NCI-H524 treated with DMSO at 0.1 percent for 48 hours (cell line): ENCODE measurements around the gene TMC4.
"Not testable (repeated sequence)": the region's sequence is repeated elsewhere in the genome, so short reads cannot be mapped to it uniquely, and the experiment has no call there.

Source experiments
- DNase-seq: peaks from one replicate; lab custom pipeline; 2025; lab: John Stamatoyannopoulos, UW

TMC4 gene

DNA sequence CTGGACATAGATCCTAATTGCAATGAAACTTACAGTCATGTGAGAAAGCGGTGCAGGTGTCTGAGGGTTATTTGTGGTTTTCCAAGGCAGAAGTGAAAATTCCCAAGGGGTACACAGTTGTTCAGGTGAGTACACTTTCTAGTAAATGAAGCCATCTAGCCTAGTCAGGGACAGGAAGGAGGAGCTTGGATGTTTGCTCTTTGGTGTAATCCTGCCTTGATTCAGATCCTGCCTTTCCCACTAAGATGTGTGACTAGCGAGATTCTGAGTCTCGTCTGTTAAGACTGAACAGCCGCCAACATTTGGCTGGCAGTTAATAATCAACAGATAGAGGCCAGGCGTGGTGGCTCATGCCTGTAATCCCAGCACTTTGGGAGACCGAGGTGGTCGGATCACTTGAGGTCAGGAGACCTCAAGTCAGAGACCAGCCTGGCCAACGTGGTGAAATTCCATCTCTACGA lies 30.2 kb upstream of the TMC4 start:
- DNase-seq, result no peak

DNA sequence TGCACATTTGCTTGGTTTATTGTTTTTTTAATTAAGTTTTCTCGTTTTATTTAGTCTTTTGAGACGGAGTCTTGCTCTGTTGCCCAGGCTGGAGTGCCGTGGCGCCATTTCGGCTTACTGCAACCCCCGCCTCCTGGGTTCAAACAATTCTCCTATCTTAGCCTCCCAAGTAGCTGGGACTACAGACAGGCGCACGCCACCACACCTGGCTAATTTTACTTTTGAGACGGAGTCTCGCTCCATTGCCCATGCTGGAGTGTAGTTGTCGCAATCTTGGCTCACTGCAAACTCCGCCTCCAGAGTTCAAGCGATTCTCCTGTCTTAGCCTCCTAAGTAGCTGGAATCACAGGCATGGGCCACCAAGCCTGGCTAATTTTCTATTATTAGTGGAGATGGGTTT lies 29.0 kb upstream of the TMC4 start:
- DNase-seq, result no peak

DNA sequence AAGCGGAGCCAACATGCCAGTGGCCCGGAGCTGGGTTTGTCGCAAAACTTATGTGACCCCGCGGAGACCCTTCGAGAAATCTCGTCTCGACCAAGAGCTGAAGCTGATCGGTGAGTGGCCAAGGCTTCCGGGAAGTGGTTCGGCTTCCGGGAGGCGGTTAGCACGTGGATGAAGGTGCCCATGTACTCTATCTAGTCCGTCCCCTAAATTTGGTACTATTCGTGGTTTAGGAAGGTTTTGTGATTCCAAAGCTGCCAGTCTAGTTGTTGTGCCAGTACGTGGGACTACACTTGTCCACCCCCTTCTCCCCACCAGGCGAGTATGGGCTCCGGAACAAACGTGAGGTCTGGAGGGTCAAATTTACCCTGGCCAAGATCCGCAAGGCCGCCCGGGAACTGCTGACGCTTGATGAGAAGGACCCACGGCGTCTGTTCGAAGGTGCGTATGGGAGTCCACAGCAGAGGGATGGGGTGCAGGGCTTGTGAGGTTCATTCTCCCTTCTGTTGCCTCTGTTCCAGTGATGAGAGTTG lies 28.3 kb upstream of the TMC4 start:
- DNase-seq, result no peak

DNA sequence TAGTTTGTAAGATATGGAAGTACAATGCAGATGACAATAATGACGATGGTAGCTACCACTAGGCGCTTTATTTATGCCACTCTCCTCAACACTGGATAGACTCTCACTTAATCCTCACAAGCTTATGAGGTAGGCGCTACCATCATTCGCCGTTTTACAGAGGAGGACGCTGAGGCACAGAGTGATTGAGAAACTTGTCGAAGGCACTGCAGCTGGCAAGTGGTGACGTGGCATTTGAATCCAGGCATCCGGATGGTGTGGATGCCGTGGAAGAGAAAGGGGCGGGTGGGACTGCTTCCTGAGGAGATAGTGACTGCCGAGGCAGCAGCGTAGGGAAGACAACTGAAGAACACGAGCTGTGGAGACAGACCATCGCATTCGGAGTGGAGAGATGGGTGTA lies 26.4 kb upstream of the TMC4 start:
- DNase-seq, result no peak

DNA sequence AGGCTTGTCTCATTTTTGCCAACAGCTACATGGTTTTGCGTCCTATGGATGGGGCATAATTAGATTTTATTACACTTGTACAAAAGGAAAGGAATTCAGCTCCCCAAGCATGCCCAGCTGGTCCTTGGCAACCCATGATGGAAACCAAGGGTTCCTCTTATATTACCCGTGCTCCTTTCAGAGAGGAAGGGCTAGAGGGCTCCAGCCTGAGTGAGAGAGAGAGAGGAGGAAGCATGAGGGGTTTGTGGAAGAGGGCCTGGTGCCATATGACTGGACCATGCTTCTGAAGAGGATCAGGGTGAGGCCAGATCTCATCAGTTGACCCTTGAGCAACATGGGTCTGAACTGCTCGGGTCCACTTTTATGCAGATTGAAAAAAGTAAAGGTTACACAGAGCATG lies 24.2 kb upstream of the TMC4 start:
- no peak for DNase-seq

DNA sequence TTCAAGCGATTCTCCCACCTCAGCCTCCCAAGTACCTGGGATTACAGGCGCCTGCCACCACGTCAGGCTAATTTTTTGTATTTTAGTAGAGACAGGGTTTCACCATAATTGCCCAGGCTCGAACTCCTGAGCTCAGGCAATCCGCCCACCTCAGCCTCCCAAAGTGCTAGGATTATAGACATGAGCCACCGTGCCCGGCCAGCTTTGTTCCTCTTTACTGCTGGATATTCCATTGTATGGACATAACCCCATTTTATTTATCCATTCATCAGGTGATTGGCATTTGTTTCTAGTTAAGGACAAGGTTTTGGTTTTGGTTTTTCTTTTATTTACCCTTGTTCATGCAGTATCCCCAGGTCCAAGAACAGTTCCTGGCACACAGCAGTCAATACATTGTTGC lies 23.6 kb upstream of the TMC4 start:
- DNase-seq, result no peak

DNA sequence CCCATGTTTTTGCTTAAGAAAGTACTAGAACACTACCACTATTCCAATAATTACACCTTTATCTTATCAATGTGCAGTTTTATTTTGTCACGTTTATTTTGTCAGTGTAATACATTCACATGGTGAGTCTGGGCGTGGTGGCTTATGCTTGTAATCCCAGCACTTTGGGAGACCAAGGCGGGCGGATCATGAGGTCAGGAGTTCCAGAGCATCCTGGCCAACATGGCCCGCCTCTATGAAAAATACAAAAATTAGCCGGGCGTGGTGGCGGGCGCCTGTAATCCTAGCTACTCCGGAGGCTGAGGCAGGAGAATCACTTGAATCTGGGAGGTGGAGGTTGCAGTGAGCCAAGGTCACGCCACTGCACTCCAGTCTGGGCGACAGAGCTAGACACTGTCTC lies 21.5 kb upstream of the TMC4 start:
- DNase-seq, result not testable (repeated sequence)

DNA sequence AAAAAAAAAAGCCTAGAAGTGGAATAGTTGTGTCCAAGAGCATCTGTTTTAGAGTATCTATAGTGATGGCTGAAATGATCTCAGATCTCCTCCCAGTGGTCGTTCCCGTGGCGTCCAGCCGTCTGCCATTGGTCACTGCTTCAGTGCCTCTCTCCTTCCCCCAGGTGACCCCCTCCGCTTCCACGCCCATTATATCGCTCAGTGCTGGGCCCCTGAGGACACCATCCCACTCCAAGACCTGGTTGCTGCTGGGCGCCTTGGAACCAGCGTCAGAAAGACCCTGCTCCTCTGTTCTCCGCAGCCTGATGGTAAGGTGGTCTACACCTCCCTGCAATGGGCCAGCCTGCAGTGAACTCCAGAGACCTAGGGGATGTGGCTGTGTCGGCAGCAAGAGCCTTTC lies 20.1 kb upstream of the TMC4 start:
- no peak for DNase-seq

DNA sequence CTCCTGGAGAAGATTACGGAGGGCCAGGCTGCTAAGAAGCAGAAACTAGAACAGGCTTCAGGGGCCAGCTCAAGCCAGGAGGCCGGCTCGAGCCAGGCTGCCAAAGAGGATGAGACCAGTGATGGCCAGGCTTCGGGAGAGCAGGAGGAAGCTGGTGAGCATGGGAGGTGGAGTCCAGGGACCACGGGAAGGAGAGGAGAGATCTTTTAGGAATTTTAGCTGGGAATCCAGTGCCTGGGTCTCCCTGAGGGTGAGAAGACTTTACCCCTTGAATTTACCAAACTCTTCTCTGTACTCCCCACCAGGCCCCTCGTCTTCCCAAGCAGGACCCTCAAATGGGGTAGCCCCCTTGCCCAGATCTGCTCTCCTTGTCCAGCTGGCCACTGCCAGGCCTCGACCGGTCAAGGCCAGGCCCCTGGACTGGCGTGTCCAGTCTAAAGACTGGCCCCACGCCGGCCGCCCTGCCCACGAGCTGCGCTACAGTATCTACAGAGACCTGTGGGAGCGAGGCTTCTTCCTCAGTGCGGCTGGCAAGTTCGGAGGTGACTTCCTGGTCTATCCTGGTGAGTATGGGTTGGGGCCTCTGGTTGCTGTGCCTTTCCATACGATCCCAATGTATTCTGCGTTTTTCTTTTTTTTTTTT lies 19.0 kb upstream of the TMC4 start:
- no peak for DNase-seq

DNA sequence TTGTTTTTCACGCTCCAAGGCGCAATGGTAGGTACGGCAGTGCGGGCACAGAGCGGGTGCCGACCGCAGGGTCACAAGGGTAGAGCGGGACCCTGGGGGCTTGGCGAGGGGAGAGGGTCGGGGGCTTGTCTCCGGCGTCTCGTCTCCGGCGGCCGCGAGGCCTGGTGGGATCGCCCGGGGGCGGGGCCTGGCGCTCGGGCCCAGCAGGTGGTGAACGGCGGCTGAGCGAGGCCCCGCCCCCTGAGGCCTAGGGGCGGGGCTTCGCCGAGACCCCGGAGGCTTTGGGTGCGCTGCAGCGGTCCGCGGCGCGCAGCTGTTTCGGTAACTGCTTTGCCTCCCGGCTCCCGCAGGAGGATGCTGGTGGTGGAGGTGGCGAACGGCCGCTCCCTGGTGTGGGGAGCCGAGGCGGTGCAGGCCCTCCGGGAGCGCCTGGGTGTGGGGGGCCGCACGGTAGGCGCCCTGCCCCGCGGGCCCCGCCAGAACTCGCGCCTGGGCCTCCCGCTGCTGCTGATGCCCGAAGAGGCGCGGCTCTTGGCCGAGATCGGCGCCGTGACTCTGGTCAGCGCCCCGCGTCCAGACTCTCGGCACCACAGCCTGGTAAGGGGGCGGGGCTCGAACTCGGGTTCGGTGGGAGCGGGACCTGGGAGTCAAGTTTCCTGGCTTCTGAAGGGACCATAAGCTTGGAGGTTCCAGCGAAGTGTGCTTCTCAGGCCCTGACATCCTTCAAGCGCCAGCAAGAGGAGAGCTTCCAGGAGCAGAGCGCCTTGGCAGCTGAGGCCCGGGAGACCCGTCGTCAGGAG lies 18.3 kb upstream of the TMC4 start, which contains the start of gene TSEN34:
Gene TSEN34, plus strand, starts transcription at position 298 of the 800 bp plus-strand sequence. Its CDS starts 57 bp downstream, at position 355.
- DNase-seq, result no peak

DNA sequence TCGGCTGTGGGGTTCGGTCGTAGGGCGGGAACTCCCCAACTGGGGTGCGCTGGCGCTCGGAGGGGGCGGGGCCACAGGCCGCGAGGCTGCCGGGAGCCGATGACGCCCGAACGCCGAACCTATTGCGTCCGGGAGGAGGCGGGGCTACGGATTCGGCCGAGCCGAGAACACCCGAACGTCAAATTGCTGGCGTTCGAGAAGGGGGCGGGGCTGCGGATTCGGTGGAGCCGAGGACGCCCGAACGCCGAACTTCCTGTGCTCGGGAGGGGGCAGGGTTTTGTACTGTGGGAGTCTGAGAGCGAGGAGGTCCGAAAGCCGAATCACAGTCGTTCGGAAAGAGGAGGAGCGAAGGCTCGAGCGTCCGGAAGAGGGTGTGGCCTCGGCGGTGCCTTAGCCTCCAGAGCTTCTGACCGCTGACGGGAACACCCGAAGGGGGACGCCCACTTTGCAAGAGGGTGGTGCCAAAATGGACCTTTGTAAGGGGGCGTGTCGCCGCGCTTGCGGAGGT lies 17.6 kb upstream of the TMC4 start:
- peak; percentile 91 for DNase-seq

DNA sequence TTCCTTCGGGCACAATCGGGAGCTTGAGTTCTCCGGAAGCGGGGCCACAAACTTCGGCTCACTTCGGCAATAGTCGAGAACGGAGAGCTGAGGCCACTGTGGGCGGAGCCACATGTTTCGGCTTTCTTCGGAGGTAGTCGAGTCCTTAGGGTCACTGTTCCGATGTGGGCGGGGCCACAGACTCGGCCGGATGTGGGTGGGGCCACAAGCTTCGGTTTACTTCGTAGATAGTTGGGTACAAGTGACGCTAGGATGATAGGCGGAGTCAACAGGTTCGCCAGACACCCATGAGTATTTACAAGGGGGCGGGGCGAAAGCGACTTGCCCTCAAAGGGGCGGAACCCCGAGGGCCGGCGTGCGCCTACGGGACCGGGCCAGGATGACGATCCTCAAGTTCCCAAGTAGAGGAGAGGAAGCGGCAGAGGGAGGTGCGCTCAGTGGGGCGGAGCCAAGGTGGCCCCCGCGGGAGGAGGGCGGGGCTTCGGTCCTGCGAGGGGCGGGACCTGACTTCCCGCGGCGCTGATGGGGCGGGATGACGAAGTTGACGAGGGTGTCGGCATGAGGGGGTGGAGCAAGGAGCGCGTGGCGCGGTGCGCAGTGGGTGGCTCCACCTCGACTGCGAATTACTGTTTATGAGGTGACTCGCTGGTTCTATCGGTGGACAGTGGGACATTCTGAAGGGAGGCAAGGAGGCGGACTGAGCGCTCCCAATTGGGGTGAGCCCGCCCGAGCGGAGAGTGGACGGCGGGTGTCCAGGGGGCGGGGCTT lies 17.0 kb upstream of the TMC4 start:
- DNase-seq, result peak; percentile 97

DNA sequence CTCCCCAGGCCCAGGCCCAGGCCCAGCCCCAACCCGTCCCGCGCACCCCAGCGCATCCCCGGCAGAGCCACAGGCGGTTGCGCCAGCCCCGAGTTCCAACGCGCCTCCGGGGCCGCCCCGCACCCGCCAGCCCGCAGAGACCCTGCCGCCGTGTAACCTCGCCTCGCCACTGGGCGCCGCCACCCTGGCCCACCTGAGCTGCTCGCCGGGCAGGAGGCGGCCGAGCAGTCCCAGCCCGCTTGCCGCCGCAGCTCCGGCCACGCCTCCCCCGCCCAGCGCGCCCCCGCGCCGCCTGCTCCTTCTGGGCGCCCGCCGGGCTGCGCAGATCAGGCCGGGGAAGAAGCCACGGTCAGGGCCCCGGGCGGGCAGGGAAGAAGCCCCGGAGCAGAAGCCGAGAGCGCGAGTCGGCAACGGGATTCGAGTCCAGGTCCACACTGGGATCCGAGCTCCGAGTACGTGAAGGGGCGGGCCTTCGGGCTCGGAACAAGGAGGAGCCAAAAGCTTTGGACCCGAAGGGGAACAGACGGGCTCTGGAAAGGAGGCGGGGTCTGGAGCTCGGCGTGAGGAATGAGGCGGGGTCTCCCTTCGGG lies 16.3 kb upstream of the TMC4 start, which contains the start of gene MBOAT7:
Gene MBOAT7, minus strand, starts transcription at position 436 of the 590 bp plus-strand sequence. CDS start 1,072 bp downstream, outside the sequence.
- peak; percentile 55 for DNase-seq

DNA sequence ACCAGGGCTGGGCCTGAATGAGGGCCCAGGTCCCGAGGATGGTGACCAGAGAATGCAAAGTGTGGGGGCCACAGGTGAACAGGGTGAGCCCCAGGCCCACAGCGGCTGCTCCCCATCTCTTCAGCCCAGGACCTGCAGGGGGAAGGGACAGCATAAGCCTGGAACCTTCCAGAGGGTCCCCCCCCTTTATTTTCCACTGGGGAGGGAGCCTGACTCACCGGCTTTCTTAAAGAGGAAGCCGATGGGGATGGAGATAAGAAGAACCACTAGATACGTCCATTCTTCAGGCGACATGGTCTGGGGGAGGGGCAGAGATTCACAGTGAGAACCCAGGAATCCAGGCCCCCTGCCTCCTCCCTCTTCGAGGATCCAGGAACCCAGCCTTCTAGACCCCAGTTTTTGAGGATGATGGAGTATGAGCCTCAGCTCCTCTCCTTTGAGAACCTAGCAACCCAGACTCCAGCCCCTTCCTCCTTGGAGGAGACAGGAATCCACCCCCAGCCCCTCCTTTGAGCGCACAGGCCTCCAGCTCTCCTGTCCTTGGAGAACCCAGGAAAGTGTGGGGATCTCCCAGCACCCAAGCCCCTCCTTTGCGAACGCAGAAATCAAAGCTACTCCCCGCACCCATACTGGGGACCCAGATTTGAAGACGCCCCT lies 15.4 kb upstream of the TMC4 start:
- no peak for DNase-seq

DNA sequence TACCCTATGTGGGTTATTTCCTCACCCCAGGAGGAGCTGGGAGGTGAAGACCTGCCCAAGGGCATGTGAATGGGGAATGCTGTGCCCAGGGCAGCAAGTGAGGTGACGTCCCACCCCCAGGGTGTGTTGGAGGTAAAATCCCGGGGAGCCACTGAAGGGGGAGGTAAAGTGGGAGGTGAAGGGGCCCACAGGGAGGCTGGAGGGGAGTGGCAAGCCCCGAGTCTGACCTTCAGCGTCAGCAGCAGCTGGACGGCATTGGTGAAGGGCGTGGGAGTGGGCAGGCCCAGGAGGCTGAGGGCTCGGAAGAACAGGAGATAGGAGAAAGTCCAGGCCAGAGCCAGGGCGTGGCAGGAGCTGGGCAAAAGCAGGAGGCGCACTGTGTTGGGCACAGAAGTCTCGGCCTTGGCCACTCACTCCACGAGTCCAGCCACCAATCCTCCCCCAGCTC lies 14.0 kb upstream of the TMC4 start:
- DNase-seq, result no peak

DNA sequence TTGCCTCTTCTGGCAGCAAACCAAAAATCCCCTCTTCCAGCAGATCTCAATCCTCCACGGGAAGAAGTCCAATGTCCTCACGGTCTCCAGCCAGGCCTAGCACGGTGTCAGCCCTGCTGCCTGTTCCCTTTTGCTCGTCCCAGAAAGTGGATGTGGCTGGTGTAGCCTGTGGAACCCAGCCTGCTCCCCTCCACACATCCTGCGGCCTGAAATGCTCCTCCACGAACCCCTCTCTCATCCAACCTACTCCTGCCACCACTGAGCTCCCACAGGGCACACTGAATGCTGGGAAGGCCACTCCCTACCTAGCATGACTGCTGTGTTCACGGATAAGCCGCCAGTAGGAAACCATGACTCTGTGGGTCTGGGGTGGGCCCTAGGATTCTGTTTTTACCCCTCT lies 13.4 kb upstream of the TMC4 start:
- no peak for DNase-seq

DNA sequence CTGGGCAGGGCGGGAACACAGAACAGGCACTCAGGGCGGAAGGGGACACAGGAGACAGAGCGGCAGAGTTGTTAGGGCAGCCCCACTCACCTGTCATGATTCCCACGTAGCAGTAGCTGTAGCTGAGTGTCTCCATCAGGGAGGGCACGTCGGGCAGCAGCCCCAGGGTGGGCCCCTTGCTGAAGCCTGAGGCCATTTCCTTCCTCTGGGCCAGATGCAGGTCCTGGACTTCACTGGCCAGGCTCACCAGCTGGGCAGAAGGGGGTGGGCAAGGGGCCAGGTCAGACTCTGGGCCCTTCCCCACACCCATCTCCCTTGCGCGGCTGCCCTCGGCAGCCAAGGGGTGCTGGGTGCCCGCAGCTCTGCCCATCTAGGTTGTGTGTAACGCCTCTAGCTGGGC lies 10.5 kb upstream of the TMC4 start:
- no peak for DNase-seq

DNA sequence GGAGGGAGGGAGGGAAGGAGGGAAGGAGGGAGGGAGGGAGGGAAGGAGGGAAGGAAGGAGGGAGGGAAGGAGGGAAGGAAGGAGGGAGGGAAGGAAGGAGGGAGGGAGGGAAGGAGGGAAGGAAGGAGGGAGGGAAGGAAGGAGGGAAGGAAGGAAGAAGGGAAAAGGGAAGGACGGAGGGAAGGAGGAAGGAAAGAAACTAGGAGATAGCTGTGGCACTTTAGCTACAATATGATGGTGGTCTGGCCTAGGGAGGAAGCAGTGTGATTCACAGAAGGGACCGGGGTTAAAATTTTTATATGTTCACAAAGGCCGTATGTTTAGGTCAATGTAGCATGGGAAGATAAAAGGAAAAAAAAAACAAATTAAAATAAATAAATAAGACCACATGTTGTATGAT lies 8.9 kb upstream of the TMC4 start:
- not testable (repeated sequence) for DNase-seq

DNA sequence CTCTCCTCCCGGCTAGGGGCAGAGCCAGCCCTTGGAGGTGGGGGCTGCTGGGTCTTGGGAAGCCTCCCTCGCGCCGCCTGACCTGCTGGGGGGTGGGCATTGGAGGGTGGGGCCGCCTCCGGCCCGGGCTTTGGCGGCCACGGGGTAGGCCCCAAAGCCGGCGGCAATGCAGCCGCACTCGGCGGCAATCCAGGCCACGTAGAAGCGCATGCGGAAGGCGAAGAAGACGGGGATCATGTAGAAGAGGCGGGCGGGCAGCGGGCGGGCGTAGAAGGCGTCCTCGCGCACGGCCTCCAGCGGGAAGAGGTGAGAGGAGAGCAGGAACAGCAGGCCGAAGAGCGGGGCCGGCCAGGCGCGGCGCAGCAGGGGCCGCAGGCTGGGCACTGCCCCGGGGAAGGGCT lies 7.7 kb upstream of the TMC4 start:
- DNase-seq, result no peak

DNA sequence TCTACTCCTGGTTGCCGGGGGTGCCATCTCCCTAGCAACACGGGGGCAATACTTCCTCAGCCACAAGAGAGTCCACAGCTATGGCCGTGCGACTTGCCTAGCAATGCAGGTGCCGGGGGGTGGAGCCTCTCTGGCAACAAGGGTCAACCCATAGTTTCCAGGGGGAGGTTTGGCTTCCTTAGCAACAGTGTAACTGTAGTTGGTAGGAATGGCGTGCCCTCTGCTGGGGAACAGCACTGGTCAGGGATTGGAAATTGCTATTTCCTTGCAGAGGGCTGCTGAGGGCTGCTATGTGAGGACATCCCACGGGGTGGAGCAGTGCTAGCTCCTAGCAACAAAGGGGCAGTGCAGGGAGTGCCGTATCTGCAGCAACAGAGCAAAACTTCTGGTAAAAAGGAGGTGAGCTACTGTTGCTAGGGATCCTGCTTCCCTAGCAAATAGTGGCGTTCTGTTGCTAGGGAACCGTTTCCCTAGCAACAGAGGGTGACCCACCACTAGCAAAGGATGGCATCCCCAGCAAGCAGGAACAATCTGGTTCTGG lies 7.0 kb upstream of the TMC4 start:
- peak; percentile 7 for DNase-seq
